Mesendoderm (in vitro differentiated cells): ENCODE results near the gene KCNQ1.

Experiments
- DNase-seq: peaks from one replicate; pipeline ENCODE4 v3.0.0; 2013
- H2AK5ac ChIP-seq: 2 replicates; pipeline ENCODE4 v1.6.1; 2013; ENCODE audit warnings: low read length, inconsistent platforms
- H2BK120ac ChIP-seq: 2 replicates; pipeline ENCODE4 v1.6.1; 2013; ENCODE audit warnings: low read depth, mild to moderate bottlenecking, low read length, moderate library complexity, mixed read lengths
- H2BK15ac ChIP-seq: replicated peaks from 2 replicates; pipeline ENCODE4 v1.6.1; 2013; ENCODE audit warnings: low read depth, mild to moderate bottlenecking, moderate library complexity
- H2BK5ac ChIP-seq: 2 replicates; pipeline ENCODE4 v1.6.1; 2013; ENCODE audit warnings: low read length, inconsistent platforms
- H3K18ac ChIP-seq: 2 replicates; pipeline ENCODE4 v1.6.1; 2013; ENCODE audit warnings: mild to moderate bottlenecking, low read length, mixed read lengths
- H3K23ac ChIP-seq: one replicate; pipeline ENCODE4 v1.6.1; 2013; ENCODE audit warnings: low read length
- H3K27ac ChIP-seq: 2 replicates; pipeline ENCODE4 v1.5.1; 2013; ENCODE audit warnings: low read depth, mild to moderate bottlenecking, inconsistent platforms, low read length, moderate library complexity
- H3K27me3 ChIP-seq: 2 replicates; pipeline ENCODE4 v1.6.1; 2013; ENCODE audit warnings: low read length, control low read depth, mild to moderate bottlenecking, inconsistent platforms; ENCODE audit not compliant: insufficient read depth, poor library complexity
- H3K36me3 ChIP-seq: 2 replicates; pipeline ENCODE4 v1.6.1; 2013; ENCODE audit warnings: low read length, inconsistent platforms; ENCODE audit not compliant: control insufficient read depth, insufficient read depth
- H3K4ac ChIP-seq: one replicate; pipeline ENCODE4 v1.6.1; 2013; ENCODE audit warnings: low read depth, mild to moderate bottlenecking, low read length, moderate library complexity
- H3K4me1 ChIP-seq: 2 replicates; pipeline ENCODE4 v1.6.1; 2013; ENCODE audit warnings: low read depth, low read length, inconsistent platforms; ENCODE audit not compliant: control insufficient read depth
- H3K4me2 ChIP-seq: 2 replicates; pipeline ENCODE4 v1.6.1; 2013; ENCODE audit warnings: low read length
- H3K4me3 ChIP-seq: 2 replicates; pipeline ENCODE4 v1.5.1; 2013; ENCODE audit warnings: mild to moderate bottlenecking, low read length
- H3K56ac ChIP-seq: one replicate; pipeline ENCODE4 v1.6.1; 2013; ENCODE audit warnings: low read length
- H3K79me1 ChIP-seq: 2 replicates; pipeline ENCODE4 v1.6.1; 2013; ENCODE audit warnings: low read length, inconsistent platforms
- H3K79me2 ChIP-seq: 2 replicates; pipeline ENCODE4 v1.6.1; 2013; ENCODE audit warnings: mild to moderate bottlenecking, low read length; ENCODE audit not compliant: control insufficient read depth, insufficient read depth
- H3K9ac ChIP-seq: 2 replicates; pipeline ENCODE4 v1.6.1; 2013; ENCODE audit warnings: low read length, inconsistent platforms
- H4K5ac ChIP-seq: one replicate; pipeline ENCODE4 v1.6.1; 2013; ENCODE audit warnings: low read length
- H4K8ac ChIP-seq: one replicate; pipeline ENCODE4 v1.6.1; 2013; ENCODE audit warnings: low read depth, mild to moderate bottlenecking, control low read depth, low read length, moderate library complexity
- WGBS: extraction: QIAGEN DNeasy Blood & Tissue Kit; methylation state at CpG from one replicate; pipeline ENCODE4 v1.1.7; 2013; ENCODE audit warnings: low lambda C conversion rate, missing lambda C conversion rate; ENCODE audit not compliant: insufficient coverage; ENCODE audit errors: extremely low coverage; 5-methylcytosine and 5-hydroxymethylcytosine counted together

Gene KCNQ1

DNA sequence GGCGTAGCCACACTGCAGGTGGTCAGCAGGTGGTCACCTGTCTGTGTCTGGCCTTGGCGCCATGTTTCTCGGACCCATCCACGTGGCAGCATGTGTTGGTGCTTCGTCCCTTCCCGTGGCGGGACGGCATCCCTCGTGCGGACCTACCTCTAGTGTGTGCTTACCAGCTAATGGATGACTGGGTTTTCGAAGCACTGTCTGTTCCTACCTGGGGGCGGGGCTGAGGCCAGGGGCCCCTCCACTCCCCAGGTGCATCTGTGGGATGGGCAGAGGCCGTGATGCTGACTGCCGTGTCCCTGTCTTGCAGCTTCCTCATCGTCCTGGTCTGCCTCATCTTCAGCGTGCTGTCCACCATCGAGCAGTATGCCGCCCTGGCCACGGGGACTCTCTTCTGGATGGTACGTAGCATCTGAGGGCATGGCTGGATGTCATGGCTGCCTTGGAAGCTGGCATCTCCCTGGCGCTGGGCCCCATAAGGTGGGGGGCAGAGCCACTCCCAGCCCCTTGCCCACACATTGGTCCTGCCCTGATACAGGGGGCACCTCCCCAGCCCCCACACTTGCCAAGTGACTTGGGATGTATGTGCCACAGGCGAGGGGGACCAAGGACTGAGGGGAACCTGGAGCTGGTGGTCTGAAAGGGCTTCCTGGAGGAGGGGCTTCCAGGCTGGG lies 82.9 kb downstream of the KCNQ1 start:
- DNase-seq: no peak
- Histone ChIP-seq H3K4me3 (no peak overlapping the region), H3K56ac (no peak overlapping the region), H3K79me2 (no peaks in the 10 kb centered on the region), H3K27me3 (no peaks in the 10 kb centered on the region), H2BK15ac (no peak overlapping the region), H4K8ac (no peak overlapping the region), H3K79me1 (no peaks in the 10 kb centered on the region), H3K4ac (no peak overlapping the region), H2AK5ac (no peak overlapping the region), H2BK120ac (no peak overlapping the region), H2BK5ac (no peak overlapping the region), H3K27ac (no peak overlapping the region), H3K23ac (no peak overlapping the region), H4K5ac (no peak overlapping the region), H3K36me3 (no peaks in the 10 kb centered on the region), H3K4me1 (no peaks in the 10 kb centered on the region), H3K18ac (no peak overlapping the region), H3K9ac (no peak overlapping the region), H3K4me2 (no peak overlapping the region)
- no CpG with 5 or more reads among the region's 22 CpGs for WGBS

DNA sequence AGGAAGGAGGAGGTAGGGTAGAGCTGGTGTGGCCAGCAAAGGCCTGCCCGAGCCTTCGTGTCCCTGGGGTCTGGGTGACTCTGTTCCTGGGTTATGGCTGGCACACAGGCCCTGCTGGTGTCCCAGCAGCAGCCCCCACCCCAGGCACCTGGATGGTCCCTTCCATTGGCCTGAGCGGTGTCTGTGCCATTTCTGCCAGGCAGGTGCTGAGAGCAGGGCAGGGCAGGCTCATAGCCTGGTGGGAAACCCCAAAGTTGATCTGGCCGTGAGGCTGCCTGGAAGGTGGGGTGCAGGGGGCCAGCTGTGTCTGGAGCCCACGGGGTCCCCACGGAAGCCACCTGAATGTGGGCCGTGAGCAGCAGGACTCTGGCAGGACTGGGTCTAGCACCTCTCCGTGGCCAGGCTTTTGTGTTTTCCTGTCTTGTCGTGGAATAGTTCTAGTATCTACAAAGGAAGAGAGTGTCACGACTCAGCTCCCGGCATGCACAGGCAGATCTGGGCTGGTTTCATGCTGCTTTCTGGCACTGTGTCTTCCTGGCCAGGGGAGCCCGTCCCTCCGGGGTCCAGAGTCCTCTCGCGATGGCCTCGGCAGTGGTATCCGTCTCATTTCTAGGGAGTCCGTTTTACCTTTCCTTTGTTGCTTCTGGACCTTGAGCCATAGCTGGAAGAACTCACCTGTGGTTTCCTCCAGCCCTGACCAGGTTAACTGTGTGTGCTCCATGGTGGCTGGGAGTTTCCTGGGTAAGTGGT lies 83.7 kb downstream of the KCNQ1 start:
- DNase-seq: no peak
- Histone ChIP-seq H3K4me1 (peaks cover 3% of the 10 kb centered on the region), H3K79me1 (no peaks in the 10 kb centered on the region), H3K27me3 (no peaks in the 10 kb centered on the region), H2BK5ac (no peak overlapping the region), H3K56ac (no peak overlapping the region), H3K4me2 (no peak overlapping the region), H3K4me3 (no peak overlapping the region), H3K79me2 (no peaks in the 10 kb centered on the region), H3K9ac (no peak overlapping the region), H3K4ac (no peak overlapping the region), H2BK120ac (no peak overlapping the region), H4K8ac (no peak overlapping the region), H3K23ac (no peak overlapping the region), H3K18ac (no peak overlapping the region), H2AK5ac (no peak overlapping the region), H2BK15ac (no peak overlapping the region), H4K5ac (no peak overlapping the region), H3K36me3 (no peaks in the 10 kb centered on the region), H3K27ac (no peak overlapping the region)
- no CpG with 5 or more reads among the region's 18 CpGs for WGBS

- no peak overlapping the region for H3K4me2 ChIP-seq
Observed at GRCh38 chr11:2529173-2529572, 84.4 kb downstream of the KCNQ1 start.

DNA sequence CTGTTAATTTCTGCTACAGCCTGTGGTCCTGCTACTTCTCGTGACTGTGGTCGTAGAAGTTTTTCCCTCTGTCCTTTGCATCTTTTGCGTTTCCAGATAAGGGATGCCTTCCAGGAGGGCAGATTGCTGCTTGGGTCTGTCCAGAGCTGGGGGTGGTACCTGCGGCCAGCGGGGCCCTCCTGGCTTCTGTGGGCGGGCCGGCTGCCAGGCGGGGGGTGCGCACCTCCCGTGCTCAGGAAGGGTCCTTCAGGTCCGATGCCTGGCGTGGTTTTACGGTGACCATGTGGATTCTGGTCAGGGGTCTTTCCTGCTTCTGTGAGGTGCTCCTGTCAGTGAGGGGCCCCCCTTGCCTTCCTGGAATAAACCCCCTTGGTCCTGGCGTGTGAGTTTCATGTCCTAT lies 84.8 kb downstream of the KCNQ1 start:
- Histone ChIP-seq H2BK120ac (no peak overlapping the region), H4K5ac (no peak overlapping the region), H3K4ac (no peak overlapping the region), H3K9ac (no peak overlapping the region), H3K23ac (no peak overlapping the region), H3K18ac (no peak overlapping the region), H2BK5ac (no peak overlapping the region), H3K56ac (no peak overlapping the region), H3K27me3 (no peaks in the 10 kb centered on the region), H4K8ac (no peak overlapping the region), H3K4me2 (no peak overlapping the region), H3K4me1 (peaks cover 5% of the 10 kb centered on the region), H2AK5ac (no peak overlapping the region), H2BK15ac (no peak overlapping the region), H3K79me2 (no peaks in the 10 kb centered on the region), H3K36me3 (no peaks in the 10 kb centered on the region), H3K4me3 (no peak overlapping the region), H3K27ac (no peak overlapping the region), H3K79me1 (no peaks in the 10 kb centered on the region)
- no CpG with 5 or more reads among the region's 14 CpGs for WGBS
- DNase-seq: no peak

More at GRCh38 chr11:2529173-2529572, 84.4 kb downstream of the KCNQ1 start:
- no peak for DNase-seq
- Histone ChIP-seq H3K27ac (no peak overlapping the region), H2BK15ac (no peak overlapping the region), H2AK5ac (no peak overlapping the region), H4K8ac (no peak overlapping the region), H3K27me3 (no peaks in the 10 kb centered on the region), H3K23ac (no peak overlapping the region), H4K5ac (no peak overlapping the region), H3K36me3 (no peaks in the 10 kb centered on the region), H3K4ac (no peak overlapping the region), H3K4me3 (no peak overlapping the region), H3K4me1 (peaks cover 5% of the 10 kb centered on the region), H2BK5ac (no peak overlapping the region), H3K79me2 (no peaks in the 10 kb centered on the region), H3K18ac (no peak overlapping the region), H3K79me1 (no peaks in the 10 kb centered on the region), H2BK120ac (no peak overlapping the region), H3K56ac (no peak overlapping the region), H3K9ac (no peak overlapping the region)
- no CpG with 5 or more reads among the region's 10 CpGs for WGBS

DNA sequence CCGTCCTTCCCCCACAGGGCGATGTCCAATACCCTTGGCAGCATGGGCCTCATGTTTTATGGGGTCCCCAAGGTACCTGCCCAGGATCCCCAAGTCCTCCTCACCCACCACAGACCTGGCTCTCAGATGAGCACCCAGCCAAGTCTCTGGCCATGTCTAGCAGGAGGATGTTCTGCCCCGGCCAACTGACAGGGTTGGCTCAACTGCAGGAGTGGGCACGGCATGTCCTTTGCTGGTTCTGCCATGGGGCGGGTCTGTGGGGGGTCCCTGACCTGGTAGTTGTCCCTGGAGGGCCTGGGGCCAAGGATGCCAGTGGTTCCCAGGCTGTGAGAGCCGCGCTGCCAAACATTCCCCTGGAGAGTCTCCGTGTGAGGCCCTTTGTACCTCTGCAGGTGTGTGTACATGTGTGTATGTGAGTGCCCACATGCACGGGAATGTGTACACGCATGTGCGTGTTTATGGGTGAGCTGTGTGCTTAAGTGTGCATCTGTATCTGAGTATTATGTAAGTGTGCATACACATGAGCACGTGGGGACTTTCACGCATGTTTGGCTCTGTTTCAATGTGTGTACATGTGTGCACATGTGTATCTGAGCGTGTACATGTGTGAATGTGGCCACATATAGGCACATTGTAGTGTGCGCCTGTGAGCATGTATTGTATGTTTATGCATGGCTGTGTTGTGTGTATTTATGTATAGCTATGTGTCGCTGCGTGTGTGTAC lies 85.5 kb downstream of the KCNQ1 start:
- no peak overlapping the region for H3K4ac ChIP-seq
- no peak overlapping the region for H3K4me2 ChIP-seq
- no peaks in the 10 kb centered on the region for H3K27me3 ChIP-seq
- no peak overlapping the region for H3K27ac ChIP-seq
- H2AK5ac ChIP-seq: no peak overlapping the region
- H3K4me3 ChIP-seq: no peak overlapping the region
- H3K23ac ChIP-seq: no peak overlapping the region
- no peak overlapping the region for H4K8ac ChIP-seq
- H3K56ac ChIP-seq: no peak overlapping the region
- no peaks in the 10 kb centered on the region for H3K79me2 ChIP-seq
- H3K79me1 ChIP-seq: no peaks in the 10 kb centered on the region
- no peaks in the 10 kb centered on the region for H3K36me3 ChIP-seq
- no peak overlapping the region for H3K18ac ChIP-seq
- peaks cover 5% of the 10 kb centered on the region for H3K4me1 ChIP-seq
- H2BK120ac ChIP-seq: no peak overlapping the region
- H4K5ac ChIP-seq: no peak overlapping the region
- no peak overlapping the region for H2BK5ac ChIP-seq
- WGBS: no CpG with 5 or more reads among the region's 17 CpGs
- DNase-seq: no peak
- no peak overlapping the region for H3K9ac ChIP-seq
- no peak overlapping the region for H2BK15ac ChIP-seq
